OCI-LY3 (cell line): ENCODE measurements around the gene CWC25.

ENCODE experiments used
- CTCF ChIP-seq: fragments of 200-600, 300-600 bp; sonication (generic); IDR thresholded peaks from 2 replicates; pipeline ENCODE4 v1.5.1; 2014; ENCODE audit warnings: antibody characterized with exemption, low read length, low read depth
- EZH2phosphoT487 ChIP-seq: fragments of 200-600 bp; shearing (Covaris generic); IDR thresholded peaks from 2 replicates; pipeline ENCODE4 v1.6.1; 2018; ENCODE audit warnings: antibody characterized with exemption, mixed run types, low read depth

GRCh38 chr17:38809828-38810227 is 15.3 kb downstream of the CWC25 start:
- no peak for TF ChIP-seq CTCF
- no peak for TF ChIP-seq EZH2phosphoT487
